ENCODE data around the gene EFNA3. TPM values are rescaled to one million over a fixed set of nuclear protein-coding genes. Genes with fewer than 3 reads are reported as not detected.

The EFNA3 gene
- total RNA-seq, 1 experiment from 2014 or later, result 20.4 TPM

DNA sequence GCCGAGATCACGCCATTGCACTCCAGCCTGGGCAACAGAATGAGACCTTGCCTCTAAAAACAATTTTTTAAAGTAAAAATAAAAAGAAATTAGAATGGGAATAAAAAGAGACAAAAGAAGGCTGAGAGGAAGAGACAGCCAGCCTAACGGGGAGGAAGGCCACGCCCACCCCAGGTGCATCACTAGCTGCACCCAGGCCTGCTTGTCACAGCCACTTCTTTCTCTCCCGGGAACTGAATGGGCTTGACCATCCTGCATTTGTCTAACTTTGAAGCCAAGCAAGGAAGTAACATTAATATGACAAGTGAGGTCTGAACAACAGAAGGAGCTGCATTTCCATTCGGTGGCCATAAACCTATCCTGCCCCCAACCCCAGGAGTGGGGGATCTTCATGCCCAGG, 28.2 kb downstream of the EFNA3 start:
- H3K79me2 ChIP-seq (ENCODE audit: insufficient read depth, low read length), result no peaks in the 10 kb centered on the region
- ChIA-PET POLR2A (interaction anchor here (0.6 kb wide), 1 partner anchor 871 kb away, joined by 4 read pairs; the partner anchor contains the start of gene ARHGEF2), RAD21 (ENCODE audit: low non-redundant PET in 1 of 2, low total read pairs in 2 of 2, uncharacterized antibody in 2 of 2, unreplicated experiment in 2 of 2) (no interaction called here), CTCF (interaction anchor here (1.0 to 2.7 kb wide), 2 partner anchors 11 to 15 kb away, joined by 3 to 10 read pairs; no protein-coding TSS in a partner anchor)
- no peak overlapping the region for H3K4me2 ChIP-seq (ENCODE audit: low read length)
- no peaks in the 10 kb centered on the region for H3K36me3 ChIP-seq (ENCODE audit: control insufficient read depth in 1 of 2, insufficient read depth in 2 of 2, low read length in 2 of 2)
- no peak overlapping the region for H3K9ac ChIP-seq (ENCODE audit: low read length)
- TF ChIP-seq, protein P1, sequence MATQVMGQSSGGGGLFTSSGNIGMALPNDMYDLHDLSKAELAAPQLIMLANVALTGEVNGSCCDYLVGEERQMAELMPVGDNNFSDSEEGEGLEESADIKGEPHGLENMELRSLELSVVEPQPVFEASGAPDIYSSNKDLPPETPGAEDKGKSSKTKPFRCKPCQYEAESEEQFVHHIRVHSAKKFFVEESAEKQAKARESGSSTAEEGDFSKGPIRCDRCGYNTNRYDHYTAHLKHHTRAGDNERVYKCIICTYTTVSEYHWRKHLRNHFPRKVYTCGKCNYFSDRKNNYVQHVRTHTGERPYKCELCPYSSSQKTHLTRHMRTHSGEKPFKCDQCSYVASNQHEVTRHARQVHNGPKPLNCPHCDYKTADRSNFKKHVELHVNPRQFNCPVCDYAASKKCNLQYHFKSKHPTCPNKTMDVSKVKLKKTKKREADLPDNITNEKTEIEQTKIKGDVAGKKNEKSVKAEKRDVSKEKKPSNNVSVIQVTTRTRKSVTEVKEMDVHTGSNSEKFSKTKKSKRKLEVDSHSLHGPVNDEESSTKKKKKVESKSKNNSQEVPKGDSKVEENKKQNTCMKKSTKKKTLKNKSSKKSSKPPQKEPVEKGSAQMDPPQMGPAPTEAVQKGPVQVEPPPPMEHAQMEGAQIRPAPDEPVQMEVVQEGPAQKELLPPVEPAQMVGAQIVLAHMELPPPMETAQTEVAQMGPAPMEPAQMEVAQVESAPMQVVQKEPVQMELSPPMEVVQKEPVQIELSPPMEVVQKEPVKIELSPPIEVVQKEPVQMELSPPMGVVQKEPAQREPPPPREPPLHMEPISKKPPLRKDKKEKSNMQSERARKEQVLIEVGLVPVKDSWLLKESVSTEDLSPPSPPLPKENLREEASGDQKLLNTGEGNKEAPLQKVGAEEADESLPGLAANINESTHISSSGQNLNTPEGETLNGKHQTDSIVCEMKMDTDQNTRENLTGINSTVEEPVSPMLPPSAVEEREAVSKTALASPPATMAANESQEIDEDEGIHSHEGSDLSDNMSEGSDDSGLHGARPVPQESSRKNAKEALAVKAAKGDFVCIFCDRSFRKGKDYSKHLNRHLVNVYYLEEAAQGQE (IDR thresholded peaks at IDR 0.05; ENCODE audit: low read depth), result no peak
- no peak for TF ChIP-seq JUND (IDR thresholded peaks at IDR 0.05)
- TF ChIP-seq EGR1 (IDR thresholded peaks at IDR 0.05; ENCODE audit: low read depth), result no peak
- TF ChIP-seq ZFX (IDR thresholded peaks at IDR 0.05), result no peak
- no peak for TF ChIP-seq TCF7L2 (IDR thresholded peaks at IDR 0.05; ENCODE audit: borderline replicate concordance, extremely low read depth, insufficient read depth, insufficient read length)
- no peak for TF ChIP-seq POLR2AphosphoS5 (IDR thresholded peaks at IDR 0.05; ENCODE audit: low read depth, low read length)
- no peak for TF ChIP-seq ZNF274 (IDR thresholded peaks at IDR 0.05; ENCODE audit: low read depth, low read length)
- no peaks in the 10 kb centered on the region for H3K27me3 ChIP-seq (ENCODE audit: insufficient read depth, low read length)
- no peaks in the 10 kb centered on the region for H3K4me1 ChIP-seq (ENCODE audit: control insufficient read depth in 1 of 2, insufficient read depth in 2 of 2, low read length in 2 of 2)
- DNase-seq (ENCODE audit: low read depth, low spot score), result no peak
- intact Hi-C loops (cut with micrococcal nuclease), result no loop called here
- no peaks in the 10 kb centered on the region for H3K9me2 ChIP-seq (ENCODE audit: insufficient read depth)
- no peak for ATAC-seq
- H3K27ac ChIP-seq (ENCODE audit: low read depth, low read length), result no peak overlapping the region
- no peaks in the 10 kb centered on the region for H4K20me1 ChIP-seq (ENCODE audit: insufficient read depth)
- no peaks in the 10 kb centered on the region for H3K9me3 ChIP-seq (ENCODE audit: control insufficient read depth in 1 of 2, insufficient read depth in 1 of 2, low read depth in 1 of 2, low read length in 2 of 2)
- BruUV-seq (replicated peaks), result no TSS peak
- no peak overlapping the region for H3K4me3 ChIP-seq (replicated peaks in 1 of 2; ENCODE audit: low read depth in 1 of 2, low read length in 2 of 2)
- no peak overlapping the region for H2AFZ ChIP-seq (ENCODE audit: low read depth, low read length, poor library complexity, severe bottlenecking)

Data from HCT116 (cell line).